HG03565 (cell line): Measurements from ENCODE around the gene ADARB2.
A peak's percentile ranks its signal among the peaks of the same experiment; 100 is the strongest.
"Not testable (repeated sequence)": the region's sequence is repeated elsewhere in the genome, so short reads cannot be mapped to it uniquely, and the experiment has no call there.

Source experiments
- ATAC-seq: cut with Tn5 transposase; IDR thresholded peaks from one replicate; pipeline ENCODE4 v1.9.1; 2021; ENCODE audit warnings: mild to moderate bottlenecking, moderate library complexity; ENCODE audit not compliant: unreplicated experiment

Gene ADARB2

DNA sequence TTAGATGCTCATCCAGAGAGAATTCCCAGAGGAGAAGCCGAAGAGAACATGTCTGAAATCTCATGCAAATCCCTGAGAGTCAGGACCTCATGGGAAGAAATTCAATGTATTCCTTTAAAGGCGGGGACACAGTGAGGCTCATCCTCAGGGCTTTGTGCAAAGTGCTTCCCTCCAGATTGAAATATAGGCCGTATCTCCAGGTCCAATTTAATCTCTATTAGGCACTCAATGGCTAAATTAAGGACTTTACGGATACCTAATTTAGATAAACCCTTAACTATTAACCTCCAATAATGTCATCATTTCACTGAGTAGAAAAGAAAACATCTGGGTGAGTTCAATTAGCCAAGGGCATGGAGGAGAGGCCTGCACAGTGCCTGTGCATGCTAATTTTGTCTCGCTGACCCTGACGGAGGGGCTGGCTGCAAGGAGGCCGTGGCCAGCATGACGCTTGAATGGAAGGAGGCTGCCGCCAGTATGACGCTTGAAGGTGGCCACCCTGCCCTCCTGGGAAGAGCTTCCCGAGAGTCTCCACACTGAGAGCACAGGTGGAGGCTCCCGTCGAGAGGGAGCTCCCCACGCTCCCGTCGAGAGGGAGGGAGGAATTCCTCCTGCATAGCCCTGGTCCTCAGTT lies 287.6 kb downstream of the ADARB2 start:
- no peak for ATAC-seq

GRCh38 chr10:1449021-1449420 lies 288.3 kb downstream of the ADARB2 start:
- no peak for ATAC-seq

DNA sequence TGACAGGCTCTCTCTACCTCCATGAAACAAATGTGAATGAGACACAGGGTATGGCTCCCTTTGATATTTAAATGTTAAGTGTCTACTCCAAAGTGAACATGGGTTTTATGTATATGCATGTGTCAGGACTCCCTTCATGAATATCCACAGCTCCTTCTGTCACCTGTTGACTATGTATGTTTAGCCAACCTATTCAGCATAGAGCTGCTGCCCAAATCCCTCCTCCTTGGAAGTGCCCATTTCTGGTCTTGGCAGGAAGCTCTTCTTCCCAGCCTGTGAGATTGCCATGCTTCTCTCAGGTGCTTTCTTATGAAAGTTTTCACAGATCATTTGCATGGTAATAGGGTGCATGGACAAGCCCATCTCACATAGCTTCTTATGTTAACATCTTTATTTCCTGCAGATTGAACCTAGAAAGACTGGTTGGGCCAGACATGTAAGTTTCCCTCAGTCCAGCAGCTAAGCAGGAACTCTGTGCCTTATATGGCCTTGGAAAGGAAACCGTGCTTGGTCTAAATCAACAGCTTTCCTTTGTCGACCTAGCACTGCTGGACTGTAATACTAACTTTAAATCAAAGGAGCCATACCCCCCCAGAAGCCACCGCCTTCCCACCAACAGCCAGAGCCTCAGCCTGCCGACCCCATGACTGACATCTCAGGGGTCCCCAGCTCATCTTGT lies 288.9 kb downstream of the ADARB2 start:
- ATAC-seq, result no peak

DNA sequence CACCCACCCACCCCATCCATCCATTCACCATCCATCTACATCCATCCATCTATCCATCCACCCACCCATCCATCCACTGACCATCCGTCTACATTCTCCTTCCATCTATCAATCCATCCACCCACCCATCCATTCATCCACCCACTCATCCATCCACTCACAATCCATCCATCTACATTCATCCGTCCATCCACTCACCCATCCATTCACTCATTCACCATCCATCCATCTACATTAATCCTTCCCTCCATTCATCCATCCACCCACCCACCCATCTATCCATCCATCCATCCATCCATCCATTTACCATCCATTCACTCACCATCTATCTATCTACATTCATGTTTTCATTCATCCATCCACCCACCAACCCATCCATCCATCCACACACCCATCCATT lies 292.5 kb downstream of the ADARB2 start:
- no peak for ATAC-seq

GRCh38 chr10:1440897-1441296 lies 296.4 kb downstream of the ADARB2 start:
- ATAC-seq, result no peak

DNA sequence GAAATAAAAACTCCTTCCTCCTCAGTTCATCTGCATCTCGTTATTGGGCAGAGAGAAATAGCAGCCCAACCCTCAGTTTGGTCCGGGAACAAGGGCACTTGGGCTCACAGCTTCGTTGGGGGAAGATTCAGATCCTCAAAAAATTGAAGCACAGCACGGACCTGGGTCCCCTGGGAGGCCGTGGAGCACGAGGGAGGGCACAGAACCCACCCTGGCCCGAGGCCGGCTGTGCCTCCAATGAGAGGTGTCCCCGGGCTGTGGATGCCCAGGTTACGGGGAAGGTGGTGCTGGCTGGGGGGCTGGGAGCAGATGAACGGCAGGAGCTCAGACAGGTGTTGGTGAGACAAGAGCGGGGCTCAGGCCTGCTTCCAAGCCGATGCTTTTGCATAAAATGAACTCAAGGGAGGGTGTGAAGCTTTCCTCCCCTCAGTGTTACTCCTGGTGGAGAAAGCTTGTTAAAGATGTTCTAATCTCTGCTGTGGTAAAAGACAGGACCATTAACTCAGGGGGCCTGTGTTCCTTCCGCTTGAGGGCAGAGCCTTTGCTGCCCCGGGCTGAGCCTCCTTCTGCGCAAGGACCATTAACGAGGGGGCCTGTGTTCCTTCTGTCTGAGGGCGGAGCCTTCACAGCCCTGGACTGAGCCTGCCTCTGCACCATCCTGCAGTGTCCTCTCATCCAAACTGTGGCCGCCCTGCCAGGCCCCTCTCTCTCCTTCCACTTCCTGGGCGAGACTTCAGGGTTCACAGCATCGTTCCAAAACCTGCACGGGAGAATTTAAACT lies 302.2 kb downstream of the ADARB2 start:
- no peak for ATAC-seq

DNA sequence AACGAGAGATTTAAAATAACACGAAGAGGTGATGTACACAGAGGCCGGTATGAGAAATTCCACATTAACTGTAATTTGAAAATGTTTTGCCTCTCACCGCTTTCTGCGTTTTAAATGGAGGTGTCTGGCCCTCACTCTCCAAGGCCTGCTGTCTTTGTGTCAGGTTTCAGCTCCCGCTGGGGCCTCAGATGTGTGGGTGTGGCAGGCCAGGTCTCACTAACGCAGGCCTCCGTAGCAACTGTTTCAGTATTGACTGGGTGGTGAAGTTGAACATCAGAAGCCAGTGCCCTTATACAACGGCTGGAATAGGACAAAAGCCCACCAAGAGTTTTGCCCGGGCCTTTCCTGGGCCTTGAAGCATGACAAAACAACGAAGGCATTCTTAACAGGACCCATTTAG lies 303.1 kb downstream of the ADARB2 start:
- ATAC-seq, result no peak

GRCh38 chr10:1432161-1432560 lies 305.2 kb downstream of the ADARB2 start:
- no peak for ATAC-seq

DNA sequence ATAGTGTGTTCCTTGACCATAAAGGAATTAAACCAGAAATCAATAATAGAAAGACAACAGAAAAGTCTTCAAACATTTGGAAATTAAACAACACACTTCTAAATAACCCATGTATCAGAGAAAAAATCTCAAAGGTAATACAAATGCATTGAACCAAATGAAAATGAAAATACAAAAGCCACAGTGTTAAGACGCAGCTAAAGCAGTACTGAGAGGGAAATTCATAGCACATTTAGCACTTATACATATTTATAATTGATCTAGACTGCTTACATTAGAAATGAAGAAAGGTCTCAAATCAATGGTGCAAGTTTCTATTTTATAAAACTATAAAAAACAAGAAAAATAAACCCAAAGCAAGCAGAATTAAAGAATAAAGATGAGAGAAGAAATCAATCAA lies 306.1 kb downstream of the ADARB2 start:
- ATAC-seq, result no peak

DNA sequence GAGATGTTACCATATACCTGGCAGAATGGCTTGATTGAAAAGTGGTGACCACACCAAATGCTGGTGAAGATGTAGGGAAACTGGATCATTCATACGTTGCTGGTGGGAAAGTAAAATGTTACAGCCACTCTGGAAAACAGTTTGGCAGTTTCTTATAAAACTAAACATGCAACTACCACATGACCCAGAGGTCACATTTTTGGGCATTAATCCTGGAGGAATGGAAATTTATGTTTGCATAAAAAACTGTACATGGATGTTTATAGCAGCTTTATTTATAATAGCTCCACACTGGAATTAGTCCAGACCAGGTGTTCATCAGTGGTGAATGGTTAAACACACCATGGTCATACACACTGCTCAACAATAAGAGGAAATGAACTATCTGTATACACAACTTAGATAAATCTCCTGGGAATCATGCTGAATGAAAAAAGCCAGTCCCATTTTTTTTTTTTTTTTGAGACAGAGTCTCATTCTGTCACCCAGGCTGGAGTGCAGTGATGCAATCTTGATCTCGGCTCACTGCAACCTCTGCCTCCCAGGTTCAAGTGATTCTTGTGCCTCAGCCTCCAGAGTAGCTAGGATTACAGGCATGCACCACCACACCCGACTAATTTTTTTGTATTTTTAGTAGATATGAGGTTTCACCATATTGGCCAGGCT lies 309.7 kb downstream of the ADARB2 start:
- not testable (repeated sequence) for ATAC-seq

- no peak for ATAC-seq
Observed at GRCh38 chr10:1426786-1427185, 310.5 kb downstream of the ADARB2 start.

DNA sequence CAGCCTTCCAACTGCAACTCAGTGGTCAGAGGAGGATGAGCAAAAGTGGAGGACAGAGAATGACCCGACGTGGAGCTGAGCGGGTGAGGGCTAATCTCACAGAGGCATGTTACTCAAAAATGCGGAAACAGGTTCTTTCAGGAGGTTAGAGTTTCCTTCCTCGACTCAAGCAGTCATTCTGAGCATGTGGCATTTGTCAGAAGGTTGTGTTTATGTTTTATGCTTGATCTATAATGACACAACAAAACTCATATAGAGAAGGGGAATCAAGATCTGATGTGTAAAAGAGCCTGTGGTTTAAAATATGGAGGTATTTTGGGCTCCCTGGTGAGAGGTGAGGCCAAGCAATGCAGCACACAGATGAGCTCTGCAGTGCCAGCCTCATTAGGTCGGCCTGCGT lies 311.4 kb downstream of the ADARB2 start:
- peak; percentile 81 for ATAC-seq

GRCh38 chr10:1424648-1425047 lies 312.7 kb downstream of the ADARB2 start:
- no peak for ATAC-seq

DNA sequence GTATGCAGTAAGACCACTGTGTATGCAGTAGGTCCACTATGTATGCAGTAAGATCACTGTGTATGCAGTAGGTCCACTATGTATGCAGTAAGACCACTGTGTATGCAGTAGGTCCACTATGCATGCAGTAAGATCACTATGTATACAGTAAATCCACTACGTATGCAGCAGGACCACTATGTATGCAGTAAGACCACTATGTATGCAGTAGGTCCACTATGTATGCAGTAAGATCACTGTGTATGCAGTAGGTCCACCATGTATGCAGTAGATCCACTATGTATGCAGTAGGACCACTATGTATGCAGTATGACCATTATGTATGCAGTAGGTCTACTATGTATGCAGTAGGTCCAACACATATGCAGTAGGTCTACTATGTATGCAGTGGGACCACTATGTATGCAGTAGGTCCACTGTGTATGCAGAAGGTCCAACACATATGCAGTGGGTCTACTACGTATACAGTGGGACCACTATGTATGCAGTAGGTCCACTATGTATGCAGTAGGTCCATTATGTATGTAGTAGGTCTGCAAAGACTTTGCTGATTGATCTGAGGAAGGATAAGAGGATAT lies 313.6 kb downstream of the ADARB2 start:
- ATAC-seq, result no peak

- no peak for ATAC-seq
Observed at GRCh38 chr10:1422275-1422674, 315.1 kb downstream of the ADARB2 start.

DNA sequence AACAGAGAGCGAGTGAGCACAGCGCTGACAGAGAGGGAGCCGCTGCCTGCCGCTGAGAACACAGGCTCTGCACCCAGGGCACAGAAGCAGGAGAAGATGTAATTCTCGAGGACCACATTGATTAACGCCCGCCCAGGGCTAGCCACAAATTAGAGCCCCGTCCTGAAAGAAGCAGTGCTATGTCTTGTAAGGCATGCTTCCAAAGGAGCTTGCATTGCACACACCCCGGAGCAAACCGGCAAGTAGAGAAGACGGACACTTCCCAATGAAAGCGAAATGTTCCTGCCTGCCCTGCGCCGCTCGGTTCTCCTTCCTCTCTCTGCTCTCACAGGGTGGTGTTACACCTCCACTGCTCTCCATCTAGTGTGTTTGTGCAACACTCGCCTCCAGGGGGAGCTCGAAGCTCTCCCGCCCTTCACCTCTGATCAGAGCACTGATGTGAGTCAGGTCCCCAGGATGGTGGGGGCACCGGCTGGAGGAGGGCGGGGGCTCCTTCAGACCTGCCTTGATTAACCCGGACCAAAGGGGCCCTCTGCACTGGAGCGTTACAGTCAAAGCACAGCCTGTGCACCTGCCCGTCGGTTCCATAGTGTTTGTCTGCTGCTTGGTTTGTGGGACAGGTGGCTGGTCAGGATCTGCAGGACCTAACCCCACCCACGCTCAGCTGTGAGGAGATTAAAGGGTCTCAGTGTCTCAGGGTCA lies 316.5 kb downstream of the ADARB2 start:
- ATAC-seq, result peak; percentile 96

- no peak for ATAC-seq
Observed at GRCh38 chr10:1419796-1420610, 317.3 kb downstream of the ADARB2 start.

DNA sequence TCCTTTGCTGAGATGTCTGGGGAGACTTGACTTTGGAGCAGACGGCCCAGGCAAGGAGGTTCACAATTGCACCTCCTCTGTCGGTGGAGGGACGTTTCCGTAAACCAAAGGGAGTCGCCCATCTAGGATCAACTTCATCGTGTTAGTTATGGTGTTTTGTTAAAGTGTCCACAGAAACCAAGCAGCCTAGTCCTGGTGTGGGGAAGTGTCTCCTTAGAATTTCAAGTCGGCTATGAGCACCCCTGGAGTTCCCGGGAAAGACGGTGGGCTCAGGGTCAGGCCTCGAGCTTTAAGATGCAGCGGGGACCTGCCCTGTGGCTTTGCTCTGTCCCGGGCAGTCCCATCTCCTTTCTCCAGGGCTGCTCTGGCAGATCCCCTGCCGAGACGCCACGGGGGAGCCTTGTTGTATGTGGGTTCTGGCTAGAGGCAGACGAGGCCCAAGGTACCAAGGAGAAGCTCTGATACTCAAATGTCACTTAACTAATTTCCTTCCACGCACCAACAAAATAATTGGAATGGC lies 319.2 kb downstream of the ADARB2 start:
- ATAC-seq, result no peak

- no peak for ATAC-seq
Observed at GRCh38 chr10:1417574-1417973, 319.8 kb downstream of the ADARB2 start.
